Left ventricle myocardium inferior (tissue), 1 donor: ENCODE results near the gene KRT5. TPM values are rescaled to one million over a fixed set of nuclear protein-coding genes. Genes with fewer than 3 reads are reported as not detected.

Experiments
- DNase-seq: peaks from one replicate; pipeline ENCODE4 v3.0.0-alpha.2; 2020
- H3K27ac ChIP-seq: fragments of 200-600 bp; replicated peaks from 2 replicates; pipeline ENCODE4 v1.8.0; 2021
- H3K27me3 ChIP-seq: fragments of 200-600 bp; 2 replicates; pipeline ENCODE4 v1.8.0; 2021; ENCODE audit warnings: low read depth
- H3K36me3 ChIP-seq: fragments of 200-600 bp; 2 replicates; pipeline ENCODE4 v1.8.0; 2021
- H3K4me1 ChIP-seq: fragments of 200-600 bp; 2 replicates; pipeline ENCODE4 v1.8.0; 2021
- H3K4me3 ChIP-seq: fragments of 200-600 bp; 2 replicates; pipeline ENCODE4 v1.8.0; 2021; ENCODE audit warnings: mild to moderate bottlenecking, moderate library complexity
- H3K9me3 ChIP-seq: fragments of 200-600 bp; replicated peaks from 2 replicates; pipeline ENCODE4 v1.8.0; 2021
- intact Hi-C: fragments of 100-400 bp; cut with micrococcal nuclease; formaldehyde crosslinking; loops from one replicate; pipeline ENCODE4 v1.11.0; 2022
- total RNA-seq: library from RNA; stranded (reverse); fragmentation: NEBNext Ultra II Directional; extraction: Animal tissue kit (Norgen Biotek cat#: 25700); gene quantifications from one replicate; pipeline ENCODE4 v1.2.1, GENCODE V29; 2021
- TF ChIP-seq, protein P1 (sequence below): fragments of 200-600 bp; IDR thresholded peaks from 2 replicates; pipeline ENCODE4 v1.8.0; 2021; ENCODE audit warnings: antibody characterized with exemption, mild to moderate bottlenecking, borderline replicate concordance
- donor health status: DM: no; HTN: yes; CAD: no; lungs with severe emphysema.

Gene KRT5
- total RNA-seq, 1 donor from 2014 or later: not detected

DNA sequence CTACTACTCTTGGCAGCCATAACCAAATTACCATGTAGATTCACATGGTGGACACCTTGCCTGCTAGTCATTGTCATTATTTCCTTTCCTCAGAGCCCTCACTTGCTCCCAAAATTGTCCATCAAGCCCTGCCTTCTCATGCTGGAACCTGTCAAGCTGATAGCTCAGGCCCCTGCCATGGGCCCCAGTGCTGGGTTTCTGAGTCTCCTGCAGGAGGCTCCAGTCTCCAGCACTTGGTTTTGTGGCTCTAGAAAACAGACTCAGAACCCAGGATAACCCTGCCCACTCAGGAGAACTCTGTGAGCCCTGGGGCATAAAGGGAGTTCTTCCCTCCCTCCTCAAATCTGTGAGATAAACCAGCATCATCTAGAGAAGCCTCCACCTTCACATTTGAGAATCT lies 22.0 kb upstream of the KRT5 start:
- Histone ChIP-seq H3K36me3 (no peaks in the 10 kb centered on the region), H3K4me1 (no peaks in the 10 kb centered on the region), H3K27me3 (peaks cover 8% of the 10 kb centered on the region), H3K4me3 (no peak overlapping the region), H3K9me3 (no peaks in the 10 kb centered on the region), H3K27ac (no peak overlapping the region)
- intact Hi-C loops: no loop called here
- TF ChIP-seq, protein P1, sequence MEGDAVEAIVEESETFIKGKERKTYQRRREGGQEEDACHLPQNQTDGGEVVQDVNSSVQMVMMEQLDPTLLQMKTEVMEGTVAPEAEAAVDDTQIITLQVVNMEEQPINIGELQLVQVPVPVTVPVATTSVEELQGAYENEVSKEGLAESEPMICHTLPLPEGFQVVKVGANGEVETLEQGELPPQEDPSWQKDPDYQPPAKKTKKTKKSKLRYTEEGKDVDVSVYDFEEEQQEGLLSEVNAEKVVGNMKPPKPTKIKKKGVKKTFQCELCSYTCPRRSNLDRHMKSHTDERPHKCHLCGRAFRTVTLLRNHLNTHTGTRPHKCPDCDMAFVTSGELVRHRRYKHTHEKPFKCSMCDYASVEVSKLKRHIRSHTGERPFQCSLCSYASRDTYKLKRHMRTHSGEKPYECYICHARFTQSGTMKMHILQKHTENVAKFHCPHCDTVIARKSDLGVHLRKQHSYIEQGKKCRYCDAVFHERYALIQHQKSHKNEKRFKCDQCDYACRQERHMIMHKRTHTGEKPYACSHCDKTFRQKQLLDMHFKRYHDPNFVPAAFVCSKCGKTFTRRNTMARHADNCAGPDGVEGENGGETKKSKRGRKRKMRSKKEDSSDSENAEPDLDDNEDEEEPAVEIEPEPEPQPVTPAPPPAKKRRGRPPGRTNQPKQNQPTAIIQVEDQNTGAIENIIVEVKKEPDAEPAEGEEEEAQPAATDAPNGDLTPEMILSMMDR: no peak
- no peak for DNase-seq

DNA sequence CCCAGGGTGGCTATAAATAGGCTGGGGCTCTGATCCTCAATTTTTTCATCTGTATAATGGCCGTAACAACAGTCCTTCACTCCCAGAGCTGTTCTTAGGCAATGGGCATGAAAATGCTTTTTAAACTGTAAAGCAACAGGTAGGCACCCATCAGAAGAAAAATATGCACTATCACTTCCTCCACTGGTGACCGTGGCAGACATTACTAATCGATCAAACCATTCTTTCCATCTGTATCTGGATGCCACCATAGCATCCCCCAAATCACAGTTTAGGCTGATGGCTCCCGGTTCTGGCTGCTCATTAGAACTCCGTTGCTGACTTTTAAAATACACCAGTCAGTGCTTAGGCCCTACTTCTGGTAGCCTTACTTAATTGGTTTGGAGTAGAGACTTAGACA lies 21.5 kb upstream of the KRT5 start:
- Histone ChIP-seq H3K4me3 (no peak overlapping the region), H3K27ac (no peak overlapping the region), H3K9me3 (no peaks in the 10 kb centered on the region), H3K4me1 (no peaks in the 10 kb centered on the region), H3K27me3 (peaks cover 7% of the 10 kb centered on the region), H3K36me3 (no peaks in the 10 kb centered on the region)
- TF ChIP-seq, protein P1: no peak
- intact Hi-C loops: no loop called here
- DNase-seq: no peak

DNA sequence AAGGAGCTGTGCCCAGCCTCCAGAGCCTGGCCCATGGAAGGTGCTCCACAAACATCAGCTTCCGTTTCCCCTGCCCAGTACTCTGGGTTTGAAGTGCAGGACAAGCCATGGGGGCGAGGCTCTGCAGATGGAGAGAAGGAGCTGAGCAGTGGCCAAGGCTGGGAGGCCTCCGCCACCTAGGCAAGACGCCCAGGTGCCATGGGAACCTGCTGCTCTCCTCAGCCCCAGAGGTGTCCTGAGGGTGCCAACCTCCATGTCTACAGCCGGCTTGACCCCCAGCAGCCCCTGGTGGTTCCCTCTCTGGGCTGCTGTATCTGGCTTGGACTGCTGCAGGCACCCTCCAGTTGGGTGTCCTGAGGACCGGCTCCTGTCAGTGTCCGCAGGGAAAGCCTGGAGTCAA lies 20.3 kb upstream of the KRT5 start:
- intact Hi-C loops: no loop called here
- DNase-seq: no peak
- peaks cover 4% of the 10 kb centered on the region for H3K27me3 ChIP-seq
- H3K36me3 ChIP-seq: no peaks in the 10 kb centered on the region
- H3K4me1 ChIP-seq: no peaks in the 10 kb centered on the region
- H3K9me3 ChIP-seq: no peaks in the 10 kb centered on the region
- no peak overlapping the region for H3K4me3 ChIP-seq
- no peak overlapping the region for H3K27ac ChIP-seq
- TF ChIP-seq, protein P1: no peak

DNA sequence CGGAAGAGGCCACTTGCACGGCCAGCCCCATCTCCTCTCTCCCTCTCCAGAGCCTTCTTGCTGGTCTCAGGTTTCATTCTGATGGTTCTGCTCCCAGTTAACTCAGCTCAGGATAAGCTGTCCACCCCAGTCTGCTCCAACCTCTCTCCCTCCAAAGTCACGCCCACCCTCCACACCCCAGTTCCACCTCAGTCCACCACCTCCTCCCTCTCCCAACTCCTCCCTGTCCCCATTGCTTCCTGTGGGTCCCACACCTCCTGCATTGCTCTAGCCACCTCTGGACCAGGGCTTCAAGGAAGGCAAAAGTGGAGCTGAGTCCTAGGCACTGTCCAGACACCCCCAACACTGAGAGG lies 19.6 kb upstream of the KRT5 start:
- intact Hi-C loops: no loop called here
- H3K36me3 ChIP-seq: no peaks in the 10 kb centered on the region
- H3K27me3 ChIP-seq: peaks cover 4% of the 10 kb centered on the region
- DNase-seq: no peak
- H3K4me3 ChIP-seq: no peak overlapping the region
- H3K27ac ChIP-seq: no peak overlapping the region
- H3K4me1 ChIP-seq: no peaks in the 10 kb centered on the region
- H3K9me3 ChIP-seq: no peaks in the 10 kb centered on the region
- TF ChIP-seq, protein P1: no peak

DNA sequence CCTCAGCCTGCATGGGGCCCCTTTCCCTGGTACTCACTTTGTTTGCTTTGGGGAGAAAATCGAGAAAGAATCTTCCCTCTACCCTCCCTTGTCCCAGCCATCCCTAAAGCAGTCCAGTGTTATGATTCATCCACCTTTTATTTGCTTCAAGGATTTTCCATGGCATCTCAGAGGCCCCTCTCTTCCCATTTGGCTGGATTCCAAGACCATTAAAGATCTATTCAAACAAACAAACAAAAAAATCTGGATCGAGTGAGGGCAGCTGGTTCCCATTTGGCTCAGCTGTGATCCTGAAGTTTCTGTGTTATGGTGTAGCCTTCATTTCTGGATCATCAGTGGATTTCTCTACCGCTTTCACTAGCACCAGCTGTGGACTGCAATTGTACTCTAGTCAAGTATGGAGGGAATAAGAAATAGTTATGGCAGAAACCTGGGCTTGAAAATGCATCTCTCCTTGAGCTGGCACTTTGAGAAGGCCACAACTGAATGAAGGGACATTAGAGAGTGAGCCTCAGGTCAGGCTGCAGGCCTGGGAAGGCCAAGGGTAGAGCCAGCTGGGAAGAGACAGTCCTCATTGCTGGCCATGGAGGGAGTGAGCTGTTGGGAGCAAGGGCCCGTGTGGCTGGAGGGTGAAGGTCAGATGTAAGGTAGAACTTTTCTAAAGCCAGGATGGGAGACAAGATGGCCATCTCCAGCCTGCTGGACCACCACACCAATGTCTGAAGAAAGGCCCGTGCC lies 19.1 kb upstream of the KRT5 start:
- Histone ChIP-seq H3K4me3 (no peak overlapping the region), H3K4me1 (no peaks in the 10 kb centered on the region), H3K27me3 (peaks cover 4% of the 10 kb centered on the region), H3K36me3 (no peaks in the 10 kb centered on the region), H3K27ac (no peak overlapping the region), H3K9me3 (no peaks in the 10 kb centered on the region)
- DNase-seq: no peak
- intact Hi-C loops: no loop called here
- TF ChIP-seq, protein P1: no peak

DNA sequence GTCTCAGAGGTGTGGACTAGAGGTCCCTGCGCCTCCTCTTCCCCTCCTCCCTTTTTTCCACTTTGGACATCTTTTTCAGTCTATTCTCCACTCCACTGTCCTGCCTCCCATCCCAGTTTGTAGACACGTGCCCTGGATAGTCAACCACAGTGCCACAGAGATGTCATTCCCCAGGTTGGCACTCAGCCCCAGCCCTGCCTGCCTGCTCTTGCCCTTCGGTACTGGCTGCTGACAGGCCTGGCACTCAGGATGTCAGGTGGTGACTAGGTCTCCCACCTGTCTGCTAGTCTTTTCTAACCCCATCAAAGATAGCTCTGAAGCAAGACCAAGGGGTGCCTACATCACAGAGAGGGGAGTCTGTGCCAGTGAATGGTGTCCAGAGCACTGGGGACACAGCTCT lies 16.9 kb upstream of the KRT5 start:
- peaks cover 4% of the 10 kb centered on the region for H3K27me3 ChIP-seq
- H3K4me1 ChIP-seq: no peaks in the 10 kb centered on the region
- no peak overlapping the region for H3K27ac ChIP-seq
- no peaks in the 10 kb centered on the region for H3K36me3 ChIP-seq
- TF ChIP-seq, protein P1: no peak
- no peak overlapping the region for H3K4me3 ChIP-seq
- no peak for DNase-seq
- no peaks in the 10 kb centered on the region for H3K9me3 ChIP-seq
- intact Hi-C loops: no loop called here
